GM21576 (cell line): ENCODE measurements around the gene CISTR.
"Not testable (repeated sequence)": the region's sequence is repeated elsewhere in the genome, so short reads cannot be mapped to it uniquely, and the experiment has no call there.

Experiments used
- ATAC-seq: cut with Tn5 transposase; IDR thresholded peaks from one replicate; pipeline ENCODE4 v1.9.1; 2021; ENCODE audit warnings: mild to moderate bottlenecking, moderate library complexity; ENCODE audit not compliant: unreplicated experiment

Gene CISTR

DNA sequence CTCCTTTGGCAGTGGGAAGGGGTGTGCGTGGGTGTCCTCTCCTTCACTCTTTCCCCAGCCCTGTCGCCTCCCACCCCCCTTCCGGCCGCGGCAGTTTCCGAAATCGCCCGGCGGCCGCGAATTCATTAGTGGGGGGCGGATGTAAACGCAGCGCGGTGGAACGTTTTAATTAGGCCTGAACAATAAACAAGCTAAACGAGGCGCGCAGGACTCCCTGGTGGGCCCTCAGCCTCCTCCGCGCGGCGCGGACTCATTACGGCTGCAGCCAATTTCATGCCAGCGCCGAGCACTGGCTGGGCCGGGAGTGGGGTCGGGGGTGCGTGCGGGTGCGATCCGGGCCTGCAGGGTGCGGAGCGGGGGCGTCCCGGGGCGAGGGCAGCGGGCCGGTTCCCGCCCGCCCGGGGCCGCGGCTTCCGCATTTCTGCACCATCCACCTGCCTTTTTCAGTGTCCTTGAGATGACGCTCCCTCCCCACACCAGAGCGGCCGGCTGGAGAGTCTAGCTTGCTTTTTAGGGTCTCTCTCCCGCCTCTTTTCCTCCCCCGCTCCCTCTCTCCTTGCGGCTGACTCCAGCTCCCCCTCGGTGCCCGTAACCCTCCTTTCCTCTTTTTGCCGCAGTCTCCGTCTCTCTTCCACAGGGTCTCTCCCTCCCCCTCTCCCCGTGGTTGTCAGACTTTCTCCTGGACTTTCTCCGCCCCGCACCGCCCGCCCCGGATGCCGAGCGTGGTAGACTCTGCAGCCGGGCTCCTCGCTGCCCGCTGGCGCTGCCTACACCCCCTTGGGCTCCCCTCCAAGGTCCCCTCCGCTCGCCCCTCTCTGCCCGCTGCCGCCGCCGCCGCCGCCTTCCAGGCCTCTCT, at the start of gene CISTR:
CISTR (minus strand) TSS at position 644 of the 856 bp plus-strand sequence.
- no peak for ATAC-seq

DNA sequence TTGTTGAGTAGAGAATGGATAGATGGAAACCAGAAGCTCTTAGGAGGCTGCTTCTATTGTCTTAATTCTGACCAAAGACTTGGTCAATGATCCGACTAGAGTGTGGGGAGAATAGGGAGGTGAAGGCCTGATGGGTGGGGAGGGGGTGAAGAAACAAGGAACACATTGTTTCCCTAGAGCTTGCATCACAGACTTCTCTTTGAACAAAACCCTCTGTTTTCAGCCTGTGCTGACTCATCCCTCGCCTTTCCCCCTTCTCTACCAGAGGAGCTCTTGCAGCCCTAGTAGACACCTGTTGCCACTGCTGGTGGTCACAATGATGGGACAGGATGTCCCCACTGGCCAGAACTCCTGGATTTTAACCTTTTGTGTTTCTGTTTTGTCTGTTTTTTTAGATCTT, 46.8 kb upstream of the CISTR start:
- ATAC-seq: no peak

DNA sequence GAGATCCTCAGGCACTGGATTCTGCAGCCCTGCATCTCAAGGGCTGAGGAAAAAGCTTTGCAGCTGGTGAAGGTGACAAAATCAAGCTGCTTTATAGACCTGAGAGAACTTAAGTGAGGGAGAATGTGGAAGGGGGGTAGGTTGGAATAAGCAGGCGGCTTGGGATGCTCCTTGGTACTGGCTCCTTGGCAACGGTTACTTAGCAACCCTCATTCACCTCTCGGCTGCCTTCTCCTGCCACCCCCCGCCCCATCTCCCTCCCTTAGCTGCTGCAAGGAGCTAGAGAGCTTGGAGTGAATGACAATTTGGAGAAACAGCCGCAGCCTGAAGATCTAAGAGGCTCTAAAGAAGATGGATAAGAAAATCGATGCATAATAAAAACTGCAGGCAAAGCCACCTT, 44.1 kb upstream of the CISTR start:
- no peak for ATAC-seq

DNA sequence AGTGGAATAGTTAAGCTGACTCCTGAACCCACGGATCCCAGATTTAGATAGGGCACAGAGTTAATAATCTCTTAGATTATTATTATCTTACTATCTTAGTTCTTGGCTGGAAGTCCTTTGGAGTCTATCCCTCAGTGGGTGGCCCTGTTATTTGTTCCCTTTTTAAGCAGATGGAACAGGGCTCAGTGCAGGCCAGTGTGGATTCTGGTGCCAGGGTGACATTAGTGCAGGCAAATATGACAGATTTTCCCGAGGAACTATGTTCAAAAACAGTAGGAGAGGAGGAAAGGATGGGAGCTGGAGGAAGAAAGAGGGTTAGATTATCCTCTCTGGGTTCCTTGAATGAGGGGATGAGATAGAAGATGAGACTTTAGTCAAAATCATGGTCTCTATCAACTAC, 41.4 kb upstream of the CISTR start:
- ATAC-seq: no peak

DNA sequence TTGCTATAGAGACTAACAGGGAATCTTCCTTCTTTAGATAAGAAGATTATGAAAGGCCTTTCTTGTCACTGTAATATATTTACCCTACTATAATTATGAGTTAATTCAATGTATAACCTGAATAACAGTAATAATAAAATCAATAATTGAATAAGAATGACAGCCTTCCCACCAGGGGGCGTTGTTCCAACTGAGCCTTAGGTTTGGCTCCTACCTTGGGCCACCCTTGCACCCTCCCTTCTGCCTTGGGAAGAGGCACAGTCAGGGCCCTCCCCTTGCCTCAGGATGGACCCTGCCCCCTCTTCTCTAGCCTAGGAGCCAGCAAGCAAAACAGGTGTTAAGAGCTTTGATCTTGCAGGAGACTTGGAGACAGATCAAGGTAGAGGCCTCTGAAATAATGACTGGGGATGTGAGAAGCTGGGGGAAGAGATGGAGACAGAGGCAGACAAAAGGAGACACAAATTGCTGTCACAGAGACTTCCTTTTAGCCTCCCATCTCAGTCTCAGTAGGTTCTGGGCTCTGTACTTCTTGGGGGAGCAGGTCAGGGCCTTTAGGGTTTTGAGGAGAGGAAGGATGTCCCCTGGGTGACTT, 40.1 kb upstream of the CISTR start:
- ATAC-seq: no peak

DNA sequence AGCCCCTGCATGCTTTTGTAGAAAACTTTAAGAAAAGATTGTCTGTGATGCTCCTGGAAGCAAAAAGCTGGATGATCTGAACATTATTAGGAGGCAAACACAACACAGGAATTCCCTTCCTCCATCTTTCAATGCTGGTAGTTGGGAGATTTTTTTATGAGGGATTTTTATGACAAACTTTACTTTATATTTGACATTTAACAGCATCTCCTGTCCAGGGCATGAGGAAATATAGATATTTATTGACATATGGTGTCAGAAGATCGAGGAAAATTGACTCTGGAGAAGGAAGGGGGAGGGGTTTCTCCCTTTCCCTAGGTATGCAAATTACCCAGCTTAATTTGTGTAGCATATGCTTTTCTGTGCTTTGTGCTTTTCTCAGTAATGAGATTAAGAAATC, 37.8 kb upstream of the CISTR start:
- no peak for ATAC-seq

DNA sequence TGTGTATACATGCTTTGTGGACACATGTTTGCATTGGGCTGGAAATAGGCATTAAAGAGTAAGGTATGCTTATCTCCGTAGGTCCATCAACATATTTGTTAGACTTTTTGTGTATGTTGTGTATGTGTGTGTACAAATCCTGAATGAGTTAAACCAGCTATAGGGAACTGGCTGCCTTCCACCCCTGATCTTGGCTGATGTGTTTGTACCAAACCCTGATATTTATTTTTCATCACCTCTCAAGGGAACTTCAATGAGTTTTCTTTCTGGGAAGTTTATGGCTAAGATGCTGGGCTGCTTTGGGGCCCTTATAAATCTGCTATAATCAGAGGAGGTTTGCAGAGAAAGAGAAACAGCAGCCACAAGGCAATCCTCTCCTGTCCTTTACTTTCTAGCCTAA, 37.1 kb upstream of the CISTR start:
- ATAC-seq: no peak

DNA sequence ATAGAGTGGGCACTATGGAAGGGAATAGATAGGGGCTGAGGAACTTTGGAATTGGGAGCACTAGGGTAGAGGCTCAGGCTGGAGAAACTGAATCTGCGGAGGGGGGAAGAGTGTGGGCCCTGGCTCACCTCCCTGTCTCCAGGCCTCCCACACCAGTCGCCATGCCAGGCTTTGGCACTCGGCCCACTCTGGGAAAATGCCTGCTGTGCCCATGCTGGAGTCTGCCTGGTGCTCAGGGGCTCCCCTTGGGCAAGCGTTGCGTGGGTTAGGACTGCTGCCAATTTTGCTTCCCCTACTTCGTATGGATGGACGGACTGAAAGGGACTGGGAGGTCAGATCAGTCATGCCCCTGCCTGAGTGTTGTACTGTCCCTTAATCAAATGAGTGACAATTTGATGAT, 34.6 kb upstream of the CISTR start:
- no peak for ATAC-seq

DNA sequence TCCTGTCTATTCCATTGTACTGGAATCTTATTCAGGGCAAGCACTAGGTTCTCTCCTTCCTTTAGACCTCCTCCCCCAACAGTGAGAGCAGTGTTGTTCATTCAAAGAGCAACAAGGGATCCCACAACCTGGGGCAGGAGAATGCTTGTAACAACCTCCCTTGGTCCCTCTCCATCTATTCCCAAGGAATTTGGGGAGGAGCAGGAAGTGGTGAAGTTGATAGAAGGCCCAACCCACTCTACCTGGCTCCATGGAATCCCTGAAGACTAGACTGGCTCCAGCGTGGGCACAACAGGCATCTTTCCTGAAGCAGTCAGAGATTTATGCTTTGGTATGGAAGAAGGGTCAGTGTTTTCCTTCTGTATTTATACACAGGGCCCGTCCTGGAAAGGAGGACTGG, 33.4 kb upstream of the CISTR start:
- no peak for ATAC-seq

DNA sequence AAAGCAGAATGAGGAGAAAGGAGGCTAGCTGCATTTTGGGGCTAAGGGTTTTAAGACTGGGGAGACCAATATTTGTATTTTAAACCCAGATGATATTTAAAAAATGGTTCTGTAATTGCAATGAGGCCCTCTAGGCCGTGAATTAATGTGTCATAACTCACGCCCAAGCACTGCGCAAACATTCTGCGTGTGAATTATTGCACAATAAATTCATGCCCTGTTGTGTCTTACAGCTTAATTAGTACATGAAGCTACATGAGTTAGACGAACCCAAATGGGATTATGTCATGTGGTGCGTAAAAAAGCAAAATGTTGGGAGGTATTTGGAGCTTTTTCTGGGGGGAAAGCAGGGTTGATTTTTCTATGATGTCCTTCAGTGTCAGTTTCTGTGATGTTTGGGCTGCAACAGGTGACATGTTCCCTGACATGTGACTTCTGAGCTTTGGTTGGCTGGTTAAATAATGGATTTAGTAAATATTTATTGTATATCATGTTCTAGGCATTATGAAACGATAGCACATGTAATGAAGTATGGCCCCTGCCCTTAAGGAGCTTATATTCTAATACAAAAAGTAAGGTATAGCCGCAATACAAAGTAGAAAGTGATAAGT, 30.4 kb upstream of the CISTR start:
- no peak for ATAC-seq

DNA sequence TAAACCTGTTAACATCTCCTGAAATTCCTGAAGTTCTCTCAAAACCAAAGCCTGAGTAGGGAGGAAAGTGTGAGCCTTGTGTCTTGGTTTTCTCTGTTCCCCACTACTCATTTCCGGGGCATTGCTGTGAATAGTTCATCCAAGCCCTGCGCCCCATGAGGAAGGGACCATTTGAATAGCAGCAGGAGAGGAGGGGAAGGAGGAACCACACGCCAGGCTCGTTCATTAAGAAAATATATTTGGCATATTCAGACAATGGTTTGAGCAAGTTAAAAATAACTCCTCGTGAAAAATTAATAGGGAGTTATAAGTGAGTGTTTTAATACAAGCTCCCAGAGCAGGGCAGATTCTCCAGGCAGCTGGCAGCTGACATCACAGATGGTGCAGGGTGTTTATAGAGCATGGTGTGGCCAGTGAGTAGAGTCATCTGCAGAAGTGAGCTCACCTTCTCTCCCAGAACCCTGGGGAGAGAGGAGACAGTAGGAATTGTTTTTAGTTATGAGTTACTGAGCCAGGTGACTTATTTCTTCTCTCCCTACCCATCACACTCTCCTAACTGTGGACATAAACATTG, 29.5 kb upstream of the CISTR start:
- ATAC-seq: no peak

DNA sequence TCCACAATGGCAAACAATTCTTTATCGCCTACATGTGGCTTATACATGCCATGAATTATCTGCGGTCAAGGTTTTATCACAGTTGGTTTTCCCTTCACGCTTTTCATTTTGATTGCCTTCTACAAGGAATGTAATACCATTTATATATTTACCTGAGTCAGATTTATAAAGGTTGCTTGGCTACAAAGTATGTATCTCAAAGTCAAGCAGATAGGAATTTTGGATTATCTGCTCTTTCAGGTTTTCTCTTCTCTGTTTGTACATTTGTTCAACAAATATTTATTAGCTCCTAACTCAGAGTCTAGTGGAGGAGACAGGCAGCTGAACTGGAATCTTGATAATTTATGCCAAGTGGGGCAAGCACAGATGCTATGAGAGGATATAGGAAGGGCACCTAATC, 28.5 kb upstream of the CISTR start:
- ATAC-seq: no peak

DNA sequence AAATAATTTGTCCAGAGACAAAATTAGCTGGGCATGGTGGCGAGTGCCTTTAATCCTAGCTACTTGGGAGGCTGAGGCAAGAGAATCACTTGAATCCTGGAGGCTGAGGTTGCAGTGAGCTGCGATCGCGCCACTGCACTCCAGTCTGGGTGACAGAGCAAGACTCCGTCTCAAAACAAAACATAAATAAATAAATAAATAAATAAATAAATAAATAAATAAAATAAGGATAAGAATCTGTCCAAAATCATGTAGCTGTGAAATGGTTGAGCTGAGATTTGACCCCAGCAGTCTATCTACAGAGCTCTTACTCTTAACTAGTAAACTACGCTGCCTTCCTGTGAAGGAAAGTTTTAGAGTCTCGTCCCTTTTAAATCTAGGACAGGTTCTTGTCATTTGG, 27.9 kb upstream of the CISTR start:
- not testable (repeated sequence) for ATAC-seq

DNA sequence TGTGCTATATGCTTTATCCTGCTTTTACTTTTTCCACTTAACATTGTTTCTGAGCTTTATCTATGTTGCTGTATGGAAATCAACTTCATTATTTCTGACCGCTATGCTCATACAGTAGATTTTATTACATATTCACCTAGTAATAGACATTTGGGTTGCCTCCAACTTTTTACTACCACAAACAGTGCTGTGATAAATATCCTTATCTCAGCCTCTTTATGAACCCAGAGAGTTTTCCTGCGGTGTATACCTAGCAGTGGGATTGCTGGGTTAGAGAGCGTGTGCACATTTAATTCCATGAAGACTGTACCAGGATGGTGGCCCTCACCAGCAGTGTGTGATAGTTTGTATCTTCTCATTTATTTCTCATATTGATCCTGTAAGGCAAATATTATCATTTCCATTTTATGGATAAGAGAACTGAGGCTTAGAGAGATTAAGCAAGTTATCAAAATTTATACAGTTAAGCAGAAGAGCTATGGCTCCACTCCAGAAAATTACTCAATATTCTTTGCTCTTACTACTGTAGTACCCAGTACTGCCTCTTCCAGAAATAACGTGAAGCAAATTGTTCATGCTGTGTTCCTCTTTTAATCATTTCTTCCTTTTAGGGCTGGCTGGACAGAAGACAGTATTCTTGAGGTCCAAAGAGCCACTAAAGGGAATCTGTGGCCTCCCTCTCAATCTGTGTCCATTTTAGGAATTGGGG, 26.3 kb upstream of the CISTR start:
- ATAC-seq: no peak

DNA sequence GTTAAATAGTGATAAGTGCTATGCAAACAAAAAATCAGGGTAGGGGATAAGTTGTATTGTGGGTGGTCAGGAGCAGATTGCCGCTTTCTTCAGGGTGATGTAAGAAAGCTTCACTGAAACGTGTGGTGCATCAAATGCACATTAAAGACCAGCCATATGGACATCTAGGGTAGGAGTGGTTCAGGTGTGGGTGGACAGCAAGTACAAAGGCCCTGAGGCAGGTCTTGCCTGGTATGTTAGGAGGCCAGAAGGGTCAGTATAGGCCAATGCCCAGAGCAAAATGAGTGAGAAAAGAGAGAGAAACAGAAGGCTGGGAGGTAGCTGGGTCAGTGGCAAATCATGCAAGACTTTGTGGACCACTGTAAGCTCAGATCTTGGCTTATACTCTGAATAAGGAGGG, 25.6 kb upstream of the CISTR start:
- ATAC-seq: no peak

DNA sequence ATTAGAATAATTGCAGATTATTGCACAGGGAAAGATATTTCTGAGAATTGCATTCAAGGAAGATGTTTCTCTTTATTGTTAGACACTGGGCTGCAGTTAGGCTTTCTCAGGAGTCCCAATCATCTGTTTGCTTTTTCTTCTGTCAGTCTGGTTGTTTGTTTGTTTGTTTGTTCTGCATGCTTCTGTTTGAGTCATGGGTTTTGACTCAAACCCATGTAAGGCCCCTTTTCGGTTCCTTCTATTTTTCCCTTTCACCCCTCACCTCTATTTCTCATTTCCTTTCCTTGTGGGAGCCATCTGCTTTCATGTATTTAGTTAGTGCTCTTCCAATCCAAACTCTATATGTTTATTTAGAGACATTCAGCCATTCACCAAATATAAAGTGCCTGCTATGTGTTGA, 25.1 kb upstream of the CISTR start:
- ATAC-seq: no peak

DNA sequence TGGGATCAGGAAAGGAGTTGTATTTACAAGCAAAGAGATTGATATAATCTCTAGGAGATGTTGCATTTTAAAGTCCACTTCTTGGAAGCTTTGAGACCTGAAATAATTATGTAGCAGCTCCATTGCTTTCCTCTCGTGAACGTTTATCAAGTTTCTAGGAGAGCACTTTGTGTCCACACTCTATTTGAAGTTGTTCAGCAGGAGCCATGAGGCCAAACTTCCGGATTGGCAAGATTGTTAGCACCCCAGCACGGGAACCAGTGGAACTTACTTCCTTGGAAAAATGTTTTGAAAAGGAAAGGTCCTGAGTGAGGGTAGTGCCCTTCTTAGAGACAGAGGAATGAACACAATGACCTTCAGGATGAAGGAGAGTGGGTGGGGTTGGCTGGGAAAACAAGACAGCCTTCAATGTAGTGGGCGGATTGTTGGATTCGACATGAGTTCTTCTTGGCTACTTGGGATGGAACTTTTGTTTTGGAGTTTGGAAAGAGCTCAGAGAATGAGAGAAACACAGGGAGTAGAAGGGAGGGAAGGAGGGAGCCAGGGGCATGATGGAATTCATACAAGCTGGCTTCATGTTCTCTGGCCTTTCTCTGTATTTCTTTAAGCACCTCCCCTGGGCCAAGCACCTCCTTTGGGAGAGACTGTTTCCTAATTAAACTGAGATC, 23.8 kb upstream of the CISTR start:
- no peak for ATAC-seq

DNA sequence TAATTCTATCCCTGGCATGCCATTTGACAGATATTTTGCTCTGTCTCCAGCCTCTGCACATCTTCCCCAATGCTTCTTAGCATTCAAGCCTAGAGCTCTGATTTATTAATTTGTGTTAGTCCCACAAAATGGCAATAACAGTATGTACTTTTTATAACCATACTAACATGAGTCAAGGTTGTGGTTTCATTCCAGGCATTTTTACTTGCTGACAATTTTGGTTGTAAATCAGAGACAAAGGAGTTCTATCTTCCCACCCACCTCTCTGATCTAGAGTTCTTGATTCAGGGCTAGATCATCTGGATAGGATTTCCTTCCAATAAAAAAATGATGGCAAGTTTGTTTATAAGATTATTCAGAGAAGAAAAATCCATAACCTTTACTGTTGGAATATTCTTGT, 18.5 kb upstream of the CISTR start:
- no peak for ATAC-seq

DNA sequence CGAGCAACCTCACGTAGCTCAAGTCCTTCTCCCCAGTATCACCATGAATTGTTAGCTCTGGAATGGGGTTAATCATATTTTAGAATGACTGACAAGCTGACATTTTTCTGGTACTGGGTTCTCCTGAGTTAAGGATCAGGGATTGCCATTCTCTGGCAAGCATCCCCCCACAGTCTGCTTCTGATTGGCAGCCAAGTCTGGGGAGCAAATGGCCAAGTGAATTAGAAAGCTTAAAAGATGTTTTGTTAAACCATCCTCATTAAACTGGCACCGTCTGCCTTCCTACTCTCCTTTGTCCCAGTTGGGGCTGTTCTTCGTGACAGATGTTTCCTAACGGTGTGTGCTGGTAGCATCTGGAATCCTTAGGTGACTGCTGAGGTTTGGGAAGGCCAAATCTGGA, 17.2 kb upstream of the CISTR start:
- ATAC-seq: no peak

DNA sequence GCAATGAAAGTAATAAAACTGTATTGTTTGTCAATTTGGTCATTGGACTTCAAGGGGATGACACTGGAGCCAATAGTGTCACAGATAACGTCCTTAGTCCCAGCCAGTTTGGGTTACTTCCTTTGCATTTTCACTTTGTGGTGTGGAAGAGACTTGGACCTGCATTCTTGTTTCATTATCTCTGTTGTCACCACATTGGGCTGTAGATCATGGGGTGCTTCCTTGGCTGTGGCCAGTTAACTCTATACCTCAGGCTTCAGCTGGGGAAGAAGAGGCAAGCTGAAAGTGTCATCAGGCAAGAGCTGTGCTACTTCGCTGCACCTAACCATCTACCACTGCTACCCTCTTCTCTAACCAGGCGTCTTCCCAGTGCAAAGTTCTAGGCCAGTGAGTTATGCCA, 15.1 kb upstream of the CISTR start:
- ATAC-seq: no peak

DNA sequence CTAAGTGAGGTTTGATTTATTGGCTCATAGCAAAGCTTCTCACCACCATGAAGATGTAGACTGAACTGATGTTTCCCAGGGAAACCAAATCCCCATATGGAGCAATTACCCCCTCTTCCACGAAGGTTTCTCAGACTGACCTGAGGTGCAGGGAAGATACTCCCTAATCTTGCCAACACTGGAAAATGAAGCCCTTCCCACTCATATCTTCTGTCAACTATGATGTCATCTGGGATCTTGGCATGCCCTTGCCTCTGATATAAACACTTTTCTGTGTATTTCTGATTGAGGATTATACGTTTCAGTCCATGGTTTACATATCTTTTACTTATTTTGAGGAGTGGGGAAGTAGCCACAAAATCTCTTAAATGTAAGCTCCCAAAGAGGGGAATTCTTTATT, 14.1 kb upstream of the CISTR start:
- no peak for ATAC-seq
